Endothelial cell of umbilical vein (primary cell): Measurements from ENCODE around the gene STARD13. TPM values are rescaled to one million over a fixed set of nuclear protein-coding genes. Genes with fewer than 3 reads are reported as not detected.
A peak's percentile ranks its signal among the peaks of the same experiment; 100 is the strongest.

Source experiments
- BruUV-seq: library from RNA; stranded (reverse); fragments of 400-500 nt; replicated peaks from 2 replicates; lab custom pipeline; 2021; lab: Mats Ljungman, UMichigan
- CTCF ChIA-PET: fragments of 300-600, 350-600 bp; sonication (Branson Sonifier 250); formaldehyde crosslinking; loops from one replicate; lab custom pipeline; 2021; ENCODE audit warnings: antibody characterized with exemption, inconsistent platforms; lab: Charles Lee
- POLR2A ChIA-PET: fragments of 300-600, 350-600 bp; sonication (Branson Sonifier 250); formaldehyde crosslinking; loops from one replicate; lab custom pipeline; 2021; ENCODE audit warnings: antibody characterized with exemption, inconsistent platforms; lab: Charles Lee
- DNase-seq: peaks from one replicate; pipeline ENCODE4 v3.0.0-alpha.2; 2011; ENCODE audit warnings: low read depth, low spot score
- FAIRE-seq: peaks from 2 replicates; lab custom pipeline; 2011; peaks lifted over from hg19 to GRCh38; lab: Jason Lieb, UNC
- H2AFZ ChIP-seq: 2 replicates; pipeline ENCODE4 v1.6.0; 2012; ENCODE audit warnings: low read depth, low read length, control low read depth, inconsistent platforms
- H3K27ac ChIP-seq: 2 replicates; pipeline ENCODE4 v1.5.1; 2011; ENCODE audit warnings: low read depth, mild to moderate bottlenecking, control low read depth, low read length, moderate library complexity; ENCODE audit not compliant: insufficient read depth
- H3K27me3 ChIP-seq, 2 experiments: 2 replicates each; pipeline versions ENCODE4 v1.6.0 to v1.6.1; 2011; ENCODE audit warnings: low read length in 2 of 2, mixed read lengths in 1 of 2; ENCODE audit not compliant: control insufficient read depth in 2 of 2, insufficient read depth in 2 of 2
- H3K36me3 ChIP-seq, 2 experiments: 2 replicates in 1 of 2; 3 replicates in 1 of 2; pipeline ENCODE4 v1.5.1; 2011; ENCODE audit warnings: low read length in 2 of 2, mild to moderate bottlenecking in 1 of 2, moderate library complexity in 1 of 2; ENCODE audit not compliant: control insufficient read depth in 2 of 2, insufficient read depth in 2 of 2; ENCODE audit errors: extremely low read depth in 1 of 2
- H3K4me1 ChIP-seq: 3 replicates; pipeline ENCODE4 v1.5.1; 2011; ENCODE audit warnings: mild to moderate bottlenecking, low read length; ENCODE audit not compliant: control insufficient read depth, insufficient read depth; ENCODE audit errors: extremely low read depth
- H3K4me2 ChIP-seq: 2 replicates; pipeline ENCODE4 v1.6.1; 2011; ENCODE audit warnings: low read length, control low read depth, mixed read lengths; ENCODE audit not compliant: insufficient read depth
- H3K4me3 ChIP-seq, 3 experiments: fragments of 200-600 bp in 1 of 3; sonication (generic), shearing (Covaris generic) in 1 of 3; replicated peaks in 1 of 3; 2 replicates each; pipeline ENCODE4 v1.5.1; 2011 to 2016; ENCODE audit warnings: control low read depth in 3 of 3, low read length in 3 of 3, mild to moderate bottlenecking in 2 of 3, inconsistent platforms in 1 of 3, low read depth in 1 of 3, moderate library complexity in 1 of 3; ENCODE audit not compliant: insufficient read depth in 1 of 3
- H3K79me2 ChIP-seq: 2 replicates; pipeline ENCODE4 v1.6.0; 2012; ENCODE audit warnings: low read length, inconsistent platforms; ENCODE audit not compliant: control insufficient read depth, insufficient read depth
- H3K9ac ChIP-seq: replicated peaks from 2 replicates; pipeline ENCODE3; 2011; ENCODE audit warnings: low read length, control low read depth; ENCODE audit not compliant: insufficient read depth; ENCODE audit errors: extremely low read depth
- H3K9me1 ChIP-seq: replicated peaks from 3 replicates; pipeline ENCODE4 v1.6.0; 2011; ENCODE audit warnings: mild to moderate bottlenecking, low read length; ENCODE audit not compliant: control insufficient read depth, insufficient read depth; ENCODE audit errors: extremely low read depth
- H3K9me3 ChIP-seq: replicated peaks from 2 replicates; pipeline ENCODE4 v1.5.1; 2012; ENCODE audit warnings: low read length, inconsistent platforms; ENCODE audit not compliant: control insufficient read depth, insufficient read depth
- H4K20me1 ChIP-seq: replicated peaks from 2 replicates; pipeline ENCODE3; 2011; ENCODE audit warnings: mild to moderate bottlenecking, low read length; ENCODE audit not compliant: control insufficient read depth, insufficient read depth; ENCODE audit errors: extremely low read depth
- EZH2 ChIP-seq: IDR thresholded peaks from 2 replicates; pipeline ENCODE4 v1.6.1; 2012; ENCODE audit warnings: borderline replicate concordance, low read depth, mild to moderate bottlenecking, moderate library complexity, low read length, inconsistent platforms; ENCODE audit not compliant: severe bottlenecking
- FOS ChIP-seq: IDR thresholded peaks from 2 replicates; pipeline ENCODE4 v1.6.1; 2011; ENCODE audit warnings: mild to moderate bottlenecking, low read length, moderate library complexity, borderline replicate concordance; ENCODE audit not compliant: insufficient read depth
- GATA2 ChIP-seq: IDR thresholded peaks from 2 replicates; pipeline ENCODE4 v1.7.0; 2011; ENCODE audit warnings: low read depth, mild to moderate bottlenecking, moderate library complexity, mixed read lengths, low read length; ENCODE audit not compliant: insufficient read length, insufficient read depth
- JUN ChIP-seq: IDR thresholded peaks from 2 replicates; pipeline ENCODE4 v1.6.1; 2011; ENCODE audit warnings: borderline replicate concordance, low read depth; ENCODE audit not compliant: insufficient read length, insufficient read depth
- MYC ChIP-seq: IDR thresholded peaks from one replicate; pipeline ENCODE4 v1.6.1; 2011; ENCODE audit warnings: mild to moderate bottlenecking, low read depth, low read length
- POLR2A ChIP-seq: IDR thresholded peaks from 2 replicates; pipeline ENCODE4 v1.6.1; 2012; ENCODE audit warnings: low read depth, mild to moderate bottlenecking, control low read depth, low read length
- POLR2AphosphoS5 ChIP-seq: IDR thresholded peaks from 2 replicates; pipeline ENCODE4 v1.6.1; 2012; ENCODE audit warnings: low read depth, mild to moderate bottlenecking, control low read depth, low read length, moderate library complexity; ENCODE audit not compliant: insufficient read depth
- dilution Hi-C: fragments of 300-500 bp; cut with MboI; formaldehyde crosslinking; loops from one replicate; pipeline ENCODE4 v1.15.0; 2019; ENCODE audit warnings: low sequenced_read_pairs; ENCODE audit not compliant: extremely low pct_ligation_motif_present
- intact Hi-C: fragments of 100-400 bp; cut with micrococcal nuclease; formaldehyde crosslinking; loops from one replicate; pipeline ENCODE4 v1.10.0; 2022
- polyA plus RNA-seq, 4 experiments: library from polyadenylated mRNA; depleted of rRNA in 3 of 4; stranded (reverse) in 3 of 4; unstranded in 1 of 4; fragments of >200 nt; gene quantifications; 2 replicates each; pipeline versions ENCODE4 v1.2.1 to v1.2.3, GENCODE V29; 2011 to 2012; ENCODE audit warnings: missing spikeins in 1 of 4
- total RNA-seq: library from RNA; stranded (reverse); gene quantifications from 2 replicates; pipeline ENCODE4 v1.2.3, GENCODE V29; 2021
- TF ChIP-seq, protein P1 (sequence below), 2 donors: IDR thresholded peaks; 1 replicate in 1 of 2; 2 replicates in 1 of 2; pipeline ENCODE4 v1.5.1; 2011; ENCODE audit warnings: low read length in 2 of 2, mild to moderate bottlenecking in 2 of 2, moderate library complexity in 2 of 2, control low read depth in 1 of 2, inconsistent platforms in 1 of 2, low read depth in 1 of 2; ENCODE audit not compliant: insufficient read depth in 1 of 2; ENCODE audit errors: extremely low read depth in 1 of 2
- TF ChIP-seq, protein P2 (sequence below): IDR thresholded peaks from 2 replicates; pipeline ENCODE4 v1.6.1; 2011; ENCODE audit not compliant: insufficient read depth, insufficient read length

The STARD13 gene
- total and polyA plus RNA-seq, 2 donors (not counting 3 experiments of a cell fraction or from before 2014, with no cell fraction given), result 11.0 to 47.7 TPM

DNA sequence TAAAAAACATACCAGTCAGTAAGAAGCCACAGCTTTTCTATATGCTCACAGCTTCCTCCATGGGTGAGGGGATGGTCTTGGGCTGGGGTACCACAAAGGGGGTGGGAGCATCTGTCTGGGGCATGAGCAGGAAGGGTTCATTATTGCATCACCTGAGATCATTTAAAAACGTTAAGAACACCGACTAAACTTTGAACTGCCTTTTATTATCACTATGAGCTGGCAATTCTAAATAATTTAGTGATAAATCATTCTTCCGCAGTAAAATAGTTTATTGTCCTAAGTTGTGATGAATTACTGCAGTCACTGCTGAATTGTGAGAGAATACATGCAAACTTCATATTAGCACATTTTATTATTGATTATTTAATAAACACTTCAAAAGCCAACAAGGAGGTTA, 197.8 kb downstream of the STARD13 start:
- dilution Hi-C loops, result no loop called here
- DNase-seq, result peak; percentile 30
- Histone ChIP-seq H4K20me1 (no peaks in the 10 kb centered on the region), H3K9ac (no peak overlapping the region), H3K9me3 (no peaks in the 10 kb centered on the region), H3K4me2 (peak overlapping the region; percentile 19), H3K79me2 (no peaks in the 10 kb centered on the region), H3K4me3 (no peak overlapping the region), H2AFZ (peak overlapping the region; percentile 36), H3K27ac (peak overlapping the region; percentile 40), H3K36me3 (no peaks in the 10 kb centered on the region), H3K9me1 (no peaks in the 10 kb centered on the region), H3K27me3 (no peaks in the 10 kb centered on the region), H3K4me1 (peaks cover 38% of the 10 kb centered on the region)
- peak; percentile 63 for FAIRE-seq
- ChIA-PET POLR2A (no interaction called here), CTCF (interaction anchor here (0.8 to 2.0 kb wide), 4 partner anchors 12 to 419 kb away, joined by 3 to 5 read pairs (median 3); no protein-coding TSS in a partner anchor)
- BruUV-seq, result no TSS peak
- intact Hi-C loops, result no loop called here
- TF ChIP-seq POLR2A (no peak), FOS (peak; percentile 45)

DNA sequence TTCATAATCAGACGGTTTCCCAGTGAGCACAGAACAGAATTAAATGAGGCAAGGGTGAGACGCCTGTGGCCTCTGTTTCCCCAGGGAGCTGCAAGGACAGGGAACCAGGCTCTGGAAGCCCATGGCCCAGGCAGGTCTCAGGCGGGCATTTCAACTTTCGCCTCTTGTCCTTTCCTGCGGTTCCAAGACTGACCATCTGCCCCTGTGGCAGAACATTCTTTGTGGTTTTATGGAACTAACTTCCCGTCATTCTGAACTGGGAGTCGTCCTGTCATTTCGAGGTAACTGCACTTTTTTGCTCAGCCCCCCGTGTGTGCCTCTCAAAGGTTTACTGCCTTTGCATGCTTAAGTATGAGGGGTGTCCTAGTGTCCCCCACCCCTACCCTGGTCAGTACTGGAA, 198.5 kb downstream of the STARD13 start:
- POLR2A ChIA-PET, result no interaction called here
- no peak for TF ChIP-seq MYC
- TF ChIP-seq, protein P1, sequence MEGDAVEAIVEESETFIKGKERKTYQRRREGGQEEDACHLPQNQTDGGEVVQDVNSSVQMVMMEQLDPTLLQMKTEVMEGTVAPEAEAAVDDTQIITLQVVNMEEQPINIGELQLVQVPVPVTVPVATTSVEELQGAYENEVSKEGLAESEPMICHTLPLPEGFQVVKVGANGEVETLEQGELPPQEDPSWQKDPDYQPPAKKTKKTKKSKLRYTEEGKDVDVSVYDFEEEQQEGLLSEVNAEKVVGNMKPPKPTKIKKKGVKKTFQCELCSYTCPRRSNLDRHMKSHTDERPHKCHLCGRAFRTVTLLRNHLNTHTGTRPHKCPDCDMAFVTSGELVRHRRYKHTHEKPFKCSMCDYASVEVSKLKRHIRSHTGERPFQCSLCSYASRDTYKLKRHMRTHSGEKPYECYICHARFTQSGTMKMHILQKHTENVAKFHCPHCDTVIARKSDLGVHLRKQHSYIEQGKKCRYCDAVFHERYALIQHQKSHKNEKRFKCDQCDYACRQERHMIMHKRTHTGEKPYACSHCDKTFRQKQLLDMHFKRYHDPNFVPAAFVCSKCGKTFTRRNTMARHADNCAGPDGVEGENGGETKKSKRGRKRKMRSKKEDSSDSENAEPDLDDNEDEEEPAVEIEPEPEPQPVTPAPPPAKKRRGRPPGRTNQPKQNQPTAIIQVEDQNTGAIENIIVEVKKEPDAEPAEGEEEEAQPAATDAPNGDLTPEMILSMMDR (IDR thresholded peaks at IDR 0.05; ENCODE audit: extremely low read depth in 1 of 2, insufficient read depth in 1 of 2, low read depth in 1 of 2, low read length in 2 of 2), result no peak
- no peak for TF ChIP-seq FOS
- TF ChIP-seq EZH2, result no peak
- TF ChIP-seq POLR2A, result no peak
- no peak for TF ChIP-seq JUN
- TF ChIP-seq POLR2AphosphoS5, result no peak
- TF ChIP-seq, protein P2, sequence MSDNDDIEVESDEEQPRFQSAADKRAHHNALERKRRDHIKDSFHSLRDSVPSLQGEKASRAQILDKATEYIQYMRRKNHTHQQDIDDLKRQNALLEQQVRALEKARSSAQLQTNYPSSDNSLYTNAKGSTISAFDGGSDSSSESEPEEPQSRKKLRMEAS, result no peak
- TF ChIP-seq GATA2, result no peak
- no peaks in the 10 kb centered on the region for H4K20me1 ChIP-seq
- intact Hi-C loops, result no loop called here
- H3K27ac ChIP-seq, result peak overlapping the region; percentile 40
- no peak overlapping the region for H3K4me3 ChIP-seq
- FAIRE-seq, result no peak
- no peak overlapping the region for H2AFZ ChIP-seq
- CTCF ChIA-PET, result interaction anchor here (0.8 to 2.0 kb wide), 3 partner anchors 11 to 418 kb away, joined by 3 to 5 read pairs (median 3); no protein-coding TSS in a partner anchor
- H3K9me3 ChIP-seq, result no peaks in the 10 kb centered on the region
- BruUV-seq, result no TSS peak
- no peak overlapping the region for H3K4me2 ChIP-seq
- no peaks in the 10 kb centered on the region for H3K79me2 ChIP-seq
- DNase-seq, result no peak
- H3K27me3 ChIP-seq, result no peaks in the 10 kb centered on the region
- H3K9ac ChIP-seq, result no peak overlapping the region
- H3K4me1 ChIP-seq, result peaks cover 31% of the 10 kb centered on the region
- no peaks in the 10 kb centered on the region for H3K9me1 ChIP-seq
- dilution Hi-C loops, result no loop called here
- H3K36me3 ChIP-seq, result no peaks in the 10 kb centered on the region
